Breast epithelium (tissue), 4 donors: ENCODE results near the gene C1QL2. TPM values are rescaled to one million over a fixed set of nuclear protein-coding genes. Genes with fewer than 3 reads are reported as not detected.

Experiments used
- DNase-seq, 2 donors: peaks; one replicate each; pipeline ENCODE4 v3.0.0-alpha.2; 2019; ENCODE audit warnings: low spot score in 2 of 2
- H3K27ac ChIP-seq, 2 donors: fragments of 200-600 bp; sonication (generic) in 1 of 2; one replicate each; pipeline ENCODE4 v1.5.1; 2016 to 2019; ENCODE audit warnings: mild to moderate bottlenecking in 1 of 2
- H3K27me3 ChIP-seq, 2 donors: fragments of 200-600 bp; sonication (generic) in 1 of 2; one replicate each; pipeline versions ENCODE4 v1.5.1 to v1.6.0; 2017 to 2019; ENCODE audit warnings: control low read depth in 1 of 2, mild to moderate bottlenecking in 1 of 2
- H3K36me3 ChIP-seq: fragments of 200-600 bp; one replicate; pipeline ENCODE4 v1.5.1; 2019
- H3K4me1 ChIP-seq, 2 donors: fragments of 200-600 bp; sonication (generic); one replicate each; pipeline ENCODE4 v1.5.1; 2016 to 2019; ENCODE audit warnings: control low read depth in 1 of 2
- H3K4me3 ChIP-seq, 3 donors: fragments of 200-600 bp; sonication (generic); 1 replicate in 2 of 3; 2 replicates in 1 of 3; pipeline ENCODE4 v1.5.1; 2016 to 2019; ENCODE audit warnings: mild to moderate bottlenecking in 3 of 3, moderate library complexity in 2 of 3
- H3K9me3 ChIP-seq, 2 donors: fragments of 200-600 bp; sonication (generic) in 1 of 2; one replicate each; pipeline ENCODE4 v1.5.1; 2016 to 2019; ENCODE audit warnings: control low read depth in 1 of 2
- CTCF ChIP-seq, 3 donors: fragments of 450-650 bp; IDR thresholded peaks; one replicate each; pipeline ENCODE4 v1.5.1; 2016 to 2017; ENCODE audit warnings: antibody characterized with exemption in 3 of 3, mild to moderate bottlenecking in 3 of 3, moderate library complexity in 3 of 3
- POLR2A ChIP-seq: fragments of 450-650 bp; IDR thresholded peaks from one replicate; pipeline ENCODE4 v1.6.1; 2016; ENCODE audit warnings: antibody characterized with exemption, mild to moderate bottlenecking, moderate library complexity
- POLR2AphosphoS5 ChIP-seq, 3 donors: sonication (generic); formaldehyde crosslinking; IDR thresholded peaks; one replicate each; pipeline ENCODE4 v1.6.1; 2017; ENCODE audit warnings: antibody characterized with exemption in 3 of 3
- intact Hi-C: fragments of 100-400 bp; cut with DNase I; formaldehyde crosslinking; loops from one replicate; pipeline ENCODE4 v1.15.1; 2023; ENCODE audit warnings: low total_unique reads
- total RNA-seq, 3 donors: library from RNA; depleted of rRNA; stranded (reverse); fragments of >200 nt; gene quantifications; one replicate each; pipeline ENCODE4 v1.1.0, GENCODE V29; 2016

C1QL2 gene
- total RNA-seq, 3 donors from 2014 or later, result 0.15 to 0.66 TPM; not detected in 1

GRCh38 chr2:119197126-119197405 lies 38.5 kb upstream of the C1QL2 start:
- Histone ChIP-seq H3K9me3 (no peaks in the 10 kb centered on the region), H3K27ac (no peak overlapping the region), H3K4me1 (no peaks in the 10 kb centered on the region), H3K36me3 (no peaks in the 10 kb centered on the region), H3K27me3 (no peaks in the 10 kb centered on the region), H3K4me3 (no peak overlapping the region)
- DNase-seq, result no peak
- intact Hi-C loops, result no loop called here
- TF ChIP-seq CTCF (IDR thresholded peaks at IDR 0.05) (no peak), POLR2AphosphoS5 (IDR thresholded peaks at IDR 0.05) (no peak), POLR2A (no peak)

- intact Hi-C loops, result no loop called here
Measured at GRCh38 chr2:119196301-119197125, 38.0 kb upstream of the C1QL2 start.

GRCh38 chr2:119195887-119196286 lies 37.3 kb upstream of the C1QL2 start:
- H3K27me3 ChIP-seq, result no peaks in the 10 kb centered on the region
- no peaks in the 10 kb centered on the region for H3K36me3 ChIP-seq
- intact Hi-C loops, result no loop called here
- no peaks in the 10 kb centered on the region for H3K4me1 ChIP-seq
- H3K9me3 ChIP-seq, result no peaks in the 10 kb centered on the region
- no peak overlapping the region for H3K27ac ChIP-seq
- DNase-seq, result no peak
- no peak for TF ChIP-seq POLR2A
- TF ChIP-seq POLR2AphosphoS5 (IDR thresholded peaks at IDR 0.05), result no peak
- TF ChIP-seq CTCF (IDR thresholded peaks at IDR 0.05), result no peak
- H3K4me3 ChIP-seq, result no peak overlapping the region

More at GRCh38 chr2:119196301-119197125, 38.0 kb upstream of the C1QL2 start:
- Histone ChIP-seq H3K36me3 (no peaks in the 10 kb centered on the region), H3K9me3 (no peaks in the 10 kb centered on the region), H3K4me3 (no peak overlapping the region), H3K27me3 (no peaks in the 10 kb centered on the region), H3K27ac (no peak overlapping the region), H3K4me1 (no peaks in the 10 kb centered on the region)
- no peak for DNase-seq
- TF ChIP-seq CTCF (IDR thresholded peaks at IDR 0.05) (no peak), POLR2A (no peak), POLR2AphosphoS5 (IDR thresholded peaks at IDR 0.05) (no peak)

GRCh38 chr2:119195001-119195400 lies 36.5 kb upstream of the C1QL2 start:
- intact Hi-C loops, result no loop called here
- H3K4me1 ChIP-seq, result no peaks in the 10 kb centered on the region
- H3K9me3 ChIP-seq, result no peaks in the 10 kb centered on the region
- H3K27me3 ChIP-seq, result no peaks in the 10 kb centered on the region
- H3K4me3 ChIP-seq, result no peak overlapping the region
- H3K36me3 ChIP-seq, result no peaks in the 10 kb centered on the region
- no peak for TF ChIP-seq CTCF (IDR thresholded peaks at IDR 0.05)
- TF ChIP-seq POLR2AphosphoS5 (IDR thresholded peaks at IDR 0.05), result no peak
- TF ChIP-seq POLR2A, result no peak
- H3K27ac ChIP-seq, result no peak overlapping the region
- DNase-seq, result no peak

- Histone ChIP-seq H3K9me3 (no peaks in the 10 kb centered on the region), H3K4me3 (no peak overlapping the region), H3K27ac (no peak overlapping the region), H3K36me3 (no peaks in the 10 kb centered on the region), H3K4me1 (no peaks in the 10 kb centered on the region), H3K27me3 (no peaks in the 10 kb centered on the region)
- intact Hi-C loops, result no loop called here
- DNase-seq, result no peak
- TF ChIP-seq POLR2AphosphoS5 (IDR thresholded peaks at IDR 0.05), result no peak
- no peak for TF ChIP-seq CTCF (IDR thresholded peaks at IDR 0.05)
- no peak for TF ChIP-seq POLR2A
Measured at GRCh38 chr2:119192893-119193292, 34.3 kb upstream of the C1QL2 start.
